HepG2 (cell line): ENCODE data around the gene PSMB3. TPM values are rescaled to one million over a fixed set of nuclear protein-coding genes. Genes with fewer than 3 reads are reported as not detected.

Experiments used
- BORCS8-MEF2B ChIP-seq: sonication (generic); formaldehyde crosslinking; IDR thresholded peaks from 2 replicates; pipeline ENCODE4 v1.8.0; 2022; ENCODE audit warnings: mild to moderate bottlenecking, missing genetic modification reagents
- BRD4 ChIP-seq: sonication (generic); formaldehyde crosslinking; IDR thresholded peaks from 2 replicates; pipeline ENCODE4 v1.4.0; 2020; ENCODE audit warnings: missing genetic modification reagents
- CHD2 ChIP-seq: IDR thresholded peaks from 2 replicates; pipeline ENCODE4 v1.6.1; 2011; ENCODE audit warnings: low read depth, low read length, improper control_type of control experiment
- FOXM1 ChIP-seq: sonication (generic); formaldehyde crosslinking; IDR thresholded peaks from 2 replicates; pipeline ENCODE4 v1.5.0; 2020; ENCODE audit warnings: missing genetic modification reagents
- HHEX ChIP-seq: IDR thresholded peaks from 2 replicates; pipeline ENCODE4 v1.6.1; 2016; ENCODE audit warnings: control low read depth
- LCORL ChIP-seq, 2 experiments: fragments of 450-650 bp in 1 of 2; sonication (generic) in 1 of 2; formaldehyde crosslinking in 1 of 2; IDR thresholded peaks; 2 replicates each; pipeline versions ENCODE4 v1.5.0 to v1.6.1; 2017 to 2020; ENCODE audit warnings: antibody characterized with exemption in 1 of 2, missing genetic modification reagents in 1 of 2
- MIER2 ChIP-seq: IDR thresholded peaks from 2 replicates; pipeline ENCODE4 v1.6.1; 2016; ENCODE audit warnings: missing biosample characterization, missing genetic modification reagents
- MTA1 ChIP-seq: sonication (generic); formaldehyde crosslinking; IDR thresholded peaks from 2 replicates; pipeline ENCODE4 v1.4.0; 2020; ENCODE audit warnings: missing genetic modification reagents, mild to moderate bottlenecking, borderline replicate concordance
- NCOA2 ChIP-seq: sonication (generic); formaldehyde crosslinking; IDR thresholded peaks from 2 replicates; pipeline ENCODE4 v1.8.0; 2022; ENCODE audit warnings: inconsistent platforms
- RFX1 ChIP-seq: fragments of 450-650 bp; IDR thresholded peaks from 2 replicates; pipeline ENCODE4 v1.6.1; 2017
- RNF2 ChIP-seq: fragments of 450-650 bp; conservative IDR thresholded peaks from 2 replicates; pipeline ENCODE4 v1.6.1; 2016; ENCODE audit warnings: low read depth
- SATB2 ChIP-seq: sonication (generic); formaldehyde crosslinking; IDR thresholded peaks from 2 replicates; pipeline ENCODE4 v1.5.0; 2020; ENCODE audit warnings: missing genetic modification reagents
- SKI ChIP-seq: fragments of 450-650 bp; IDR thresholded peaks from one replicate; pipeline ENCODE4 v1.6.1; 2018; ENCODE audit warnings: mild to moderate bottlenecking; ENCODE audit not compliant: partially characterized antibody
- TFE3 ChIP-seq: IDR thresholded peaks from 2 replicates; pipeline ENCODE4 v1.6.1; 2016
- ZBTB2 ChIP-seq: sonication (generic); formaldehyde crosslinking; IDR thresholded peaks from 2 replicates; pipeline ENCODE4 v1.8.0; 2022; ENCODE audit warnings: low read depth, missing genetic modification reagents
- ZNF232 ChIP-seq: sonication (generic); formaldehyde crosslinking; IDR thresholded peaks from 2 replicates; pipeline ENCODE4 v1.4.0; 2020; ENCODE audit warnings: missing genetic modification reagents, borderline replicate concordance
- ZNF564 ChIP-seq: sonication (generic); formaldehyde crosslinking; IDR thresholded peaks from 2 replicates; pipeline ENCODE4 v1.8.1; 2023; ENCODE audit warnings: mild to moderate bottlenecking, missing genetic modification reagents
- ZNF674 ChIP-seq: sonication (generic); formaldehyde crosslinking; IDR thresholded peaks from 2 replicates; pipeline ENCODE4 v1.5.0; 2020; ENCODE audit warnings: low read depth, mild to moderate bottlenecking, missing genetic modification reagents
- ZNF7 ChIP-seq: IDR thresholded peaks from 2 replicates; pipeline ENCODE4 v1.6.1; 2016; ENCODE audit warnings: missing biosample characterization, missing genetic modification reagents
- ZSCAN21 ChIP-seq: sonication (generic); formaldehyde crosslinking; IDR thresholded peaks from 2 replicates; pipeline ENCODE4 v1.8.0; 2022; ENCODE audit warnings: mild to moderate bottlenecking, missing genetic modification reagents, moderate library complexity, borderline replicate concordance
- polyA plus RNA-seq, 8 experiments: library from polyadenylated mRNA; depleted of rRNA in 3 of 8; stranded (reverse) in 7 of 8; unstranded in 1 of 8; fragments of >200 nt; fragmentation: Illumina TruSeq in 4 of 8; extraction: Trizol in 4 of 8; gene quantifications; 2 replicates each; pipeline versions ENCODE4 v1.2.1 to v1.2.3, GENCODE V29; 2011 to 2016; ENCODE audit warnings: low read depth in 4 of 8, missing spikeins in 1 of 8, mixed read lengths in 1 of 8; ENCODE audit not compliant: insufficient read depth in 1 of 8
- total RNA-seq, 5 experiments: library from RNA; depleted of rRNA; stranded (reverse); fragments of >200 nt; fragmentation: Illumina TruSeq; extraction: Trizol; gene quantifications; 2 replicates each; pipeline ENCODE4 v1.2.3, GENCODE V29; 2016; ENCODE audit warnings: low read depth in 1 of 5
- TF ChIP-seq, protein P1 (sequence below): sonication (generic); formaldehyde crosslinking; IDR thresholded peaks from 2 replicates; pipeline ENCODE4 v1.4.0; 2020; ENCODE audit warnings: mild to moderate bottlenecking, missing genetic modification reagents, borderline replicate concordance

PSMB3 gene
- total and polyA plus RNA-seq, 2 of the 13 experiments (the other 11 are each of a cell fraction or from before 2014, with no cell fraction given) = 366 to 517 TPM

DNA sequence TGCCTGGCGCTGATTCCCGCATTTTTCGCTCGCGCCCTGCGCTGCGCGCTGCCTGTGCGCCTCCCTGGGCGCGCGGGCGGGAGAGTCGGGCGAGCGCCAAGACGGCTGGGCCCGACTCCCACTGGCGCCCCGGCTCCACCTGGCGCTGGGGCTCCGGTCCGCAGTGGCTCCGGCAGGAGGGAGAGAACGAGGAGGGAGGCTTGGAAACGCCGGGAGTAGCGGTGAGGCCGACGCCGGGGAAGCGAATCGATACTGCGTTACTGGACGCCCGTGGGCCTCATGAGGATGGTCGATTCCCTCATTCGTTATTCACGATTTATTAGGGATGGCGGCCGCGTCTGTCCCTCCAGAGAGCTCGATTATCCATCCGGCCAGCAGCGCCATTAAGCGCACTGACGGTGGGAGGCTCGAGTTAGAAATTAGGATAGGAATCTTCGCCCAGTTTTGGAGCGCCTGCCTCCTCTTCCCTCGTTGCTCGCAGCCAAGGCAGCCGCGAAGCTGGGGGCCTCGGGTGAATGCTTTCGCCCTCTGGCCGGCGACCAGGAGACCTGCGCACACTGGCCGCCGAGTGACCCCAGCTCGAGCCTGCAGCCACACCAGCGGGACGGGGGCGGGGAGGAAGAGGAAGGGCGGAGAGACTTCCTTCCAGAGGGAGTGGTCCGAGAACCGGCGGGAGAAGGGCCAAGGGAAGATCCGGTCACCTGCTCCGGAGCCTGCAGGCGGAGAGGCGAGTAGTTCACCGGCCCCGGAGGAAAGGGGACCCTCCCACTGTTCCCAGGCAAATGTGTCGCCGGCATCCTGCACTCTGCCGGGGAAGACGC lies 3.1 kb upstream of the PSMB3 start (continued):
- TF ChIP-seq TFE3 (CRISPR knock-in tag) = peak; percentile 86
- TF ChIP-seq BRD4 (CRISPR knock-in tag) = peak; percentile 89
- TF ChIP-seq MTA1 = 0 out of 2 replicates have a peak, but pooled peaks have one; percentile 82
- no peak for TF ChIP-seq CHD2
- no peak for TF ChIP-seq HHEX (CRISPR knock-in tag)
- no peak for TF ChIP-seq ZNF7
- TF ChIP-seq RFX1 = no peak
- peak; percentile 79; the same call in 1 of the 2 replicates for TF ChIP-seq ZNF564
- TF ChIP-seq RNF2 = 0 out of 2 replicates have a peak, but pooled peaks have one; percentile 51
- no peak for TF ChIP-seq LCORL (IDR thresholded peaks at IDR 0.05)
- TF ChIP-seq LCORL (CRISPR knock-in tag; IDR thresholded peaks at IDR 0.05) = peak; percentile 69
- TF ChIP-seq ZSCAN21 (CRISPR knock-in tag) = peak; percentile 44; the same call in 1 of the 2 replicates
- TF ChIP-seq, protein P1, sequence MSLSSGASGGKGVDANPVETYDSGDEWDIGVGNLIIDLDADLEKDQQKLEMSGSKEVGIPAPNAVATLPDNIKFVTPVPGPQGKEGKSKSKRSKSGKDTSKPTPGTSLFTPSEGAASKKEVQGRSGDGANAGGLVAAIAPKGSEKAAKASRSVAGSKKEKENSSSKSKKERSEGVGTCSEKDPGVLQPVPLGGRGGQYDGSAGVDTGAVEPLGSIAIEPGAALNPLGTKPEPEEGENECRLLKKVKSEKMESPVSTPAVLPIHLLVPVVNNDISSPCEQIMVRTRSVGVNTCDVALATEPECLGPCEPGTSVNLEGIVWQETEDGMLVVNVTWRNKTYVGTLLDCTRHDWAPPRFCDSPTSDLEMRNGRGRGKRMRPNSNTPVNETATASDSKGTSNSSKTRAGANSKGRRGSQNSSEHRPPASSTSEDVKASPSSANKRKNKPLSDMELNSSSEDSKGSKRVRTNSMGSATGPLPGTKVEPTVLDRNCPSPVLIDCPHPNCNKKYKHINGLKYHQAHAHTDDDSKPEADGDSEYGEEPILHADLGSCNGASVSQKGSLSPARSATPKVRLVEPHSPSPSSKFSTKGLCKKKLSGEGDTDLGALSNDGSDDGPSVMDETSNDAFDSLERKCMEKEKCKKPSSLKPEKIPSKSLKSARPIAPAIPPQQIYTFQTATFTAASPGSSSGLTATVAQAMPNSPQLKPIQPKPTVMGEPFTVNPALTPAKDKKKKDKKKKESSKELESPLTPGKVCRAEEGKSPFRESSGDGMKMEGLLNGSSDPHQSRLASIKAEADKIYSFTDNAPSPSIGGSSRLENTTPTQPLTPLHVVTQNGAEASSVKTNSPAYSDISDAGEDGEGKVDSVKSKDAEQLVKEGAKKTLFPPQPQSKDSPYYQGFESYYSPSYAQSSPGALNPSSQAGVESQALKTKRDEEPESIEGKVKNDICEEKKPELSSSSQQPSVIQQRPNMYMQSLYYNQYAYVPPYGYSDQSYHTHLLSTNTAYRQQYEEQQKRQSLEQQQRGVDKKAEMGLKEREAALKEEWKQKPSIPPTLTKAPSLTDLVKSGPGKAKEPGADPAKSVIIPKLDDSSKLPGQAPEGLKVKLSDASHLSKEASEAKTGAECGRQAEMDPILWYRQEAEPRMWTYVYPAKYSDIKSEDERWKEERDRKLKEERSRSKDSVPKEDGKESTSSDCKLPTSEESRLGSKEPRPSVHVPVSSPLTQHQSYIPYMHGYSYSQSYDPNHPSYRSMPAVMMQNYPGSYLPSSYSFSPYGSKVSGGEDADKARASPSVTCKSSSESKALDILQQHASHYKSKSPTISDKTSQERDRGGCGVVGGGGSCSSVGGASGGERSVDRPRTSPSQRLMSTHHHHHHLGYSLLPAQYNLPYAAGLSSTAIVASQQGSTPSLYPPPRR = peak; percentile 78
- peak; percentile 86 for TF ChIP-seq ZBTB2 (CRISPR knock-in tag)
- no peak for TF ChIP-seq FOXM1 (CRISPR knock-in tag)
- peak; percentile 92 for TF ChIP-seq ZNF232
- peak; percentile 68; the same call in 1 of the 2 replicates for TF ChIP-seq NCOA2 (CRISPR knock-in tag)
- TF ChIP-seq ZNF674 (CRISPR knock-in tag) = peak; percentile 37; the same call in 1 of the 2 replicates
- peak; percentile 36 for TF ChIP-seq SKI
- TF ChIP-seq BORCS8-MEF2B (CRISPR knock-in tag) = no peak; the same call in 1 of the 2 replicates
- no peak; the same call in 1 of the 2 replicates for TF ChIP-seq SATB2
- no peak for TF ChIP-seq MIER2 (CRISPR knock-in tag)
